ENCODE data around the gene UGT3A2. TPM values are rescaled to one million over a fixed set of nuclear protein-coding genes. Genes with fewer than 3 reads are reported as not detected.

Gene UGT3A2
- total RNA-seq, 1 experiment from 2014 or later = 0.10 TPM

- no peak overlapping the region for H3K4me3 ChIP-seq (ENCODE audit: low read depth in 2 of 2, low read length in 2 of 2)
- H3K27ac ChIP-seq (ENCODE audit: low read length) = no peak overlapping the region
- DNase-seq (ENCODE audit: low read depth, low spot score) (no peak), ATAC-seq (no peak)
- ChIA-PET POLR2A (no interaction called here), CTCF (no interaction called here)
- TF ChIP-seq CTCF (IDR thresholded peaks at IDR 0.05) (no peak), TCF7L2 (IDR thresholded peaks at IDR 0.05; ENCODE audit: low read depth, low read length) (no peak)
- no peaks in the 10 kb centered on the region for H3K36me3 ChIP-seq (ENCODE audit: control insufficient read depth, insufficient read depth, low read length)
- H3K27me3 ChIP-seq (ENCODE audit: control insufficient read depth, insufficient read depth, low read length) = no peaks in the 10 kb centered on the region
- intact Hi-C loops (cut with micrococcal nuclease; ENCODE audit: unreplicated experiment) = no loop called here
- no peaks in the 10 kb centered on the region for H3K4me1 ChIP-seq (ENCODE audit: control insufficient read depth, insufficient read depth, low read length)
- no peaks in the 10 kb centered on the region for H3K9me3 ChIP-seq (ENCODE audit: control insufficient read depth, insufficient read depth, low read depth, low read length)
- in situ Hi-C loops (cut with HindIII; ENCODE audit: low pct_unique_long_range_greater_than_20kb, low sequenced_read_pairs) = no loop called here
- BruUV-seq (replicated peaks) = no TSS peak
Measured at GRCh38 chr5:35987776-35988175, 78.9 kb downstream of the UGT3A2 start.

Other genes with a start within 250 kb of the UGT3A2 start
- gene IL7R, start 210.0 kb downstream of the UGT3A2 start, total RNA-seq (2021; ENCODE audit: unreplicated experiment) = 0.90 TPM
- not detected for gene CAPSL, start 128.3 kb downstream of the UGT3A2 start, total RNA-seq (2021; ENCODE audit: unreplicated experiment)
- not detected for gene UGT3A1, start 75.5 kb downstream of the UGT3A2 start, total RNA-seq (2021; ENCODE audit: unreplicated experiment)
- 7.1 TPM for gene LMBRD2, start 85.0 kb upstream of the UGT3A2 start, total RNA-seq (2021; ENCODE audit: unreplicated experiment)
- gene SKP2, start 85.2 kb upstream of the UGT3A2 start, total RNA-seq (2021; ENCODE audit: unreplicated experiment) = 21.5 TPM
- 22.5 TPM for gene NADK2, start 175.0 kb upstream of the UGT3A2 start, total RNA-seq (2021; ENCODE audit: unreplicated experiment)
- gene RANBP3L, start 235.0 kb upstream of the UGT3A2 start, total RNA-seq (2021; ENCODE audit: unreplicated experiment) = 0.28 TPM

All from Panc1 (cell line).